Right atrium auricular region (tissue), 2 donors: ENCODE measurements around the gene BRD3OS. TPM values are rescaled to one million over a fixed set of nuclear protein-coding genes. Genes with fewer than 3 reads are reported as not detected.

Experiments
- DNase-seq: peaks from one replicate; pipeline ENCODE4 v3.0.0-alpha.2; 2019; ENCODE audit warnings: low spot score
- H3K27ac ChIP-seq, 2 donors: fragments of 200-600 bp; sonication (generic); 1 replicate in 1 of 2; 2 replicates in 1 of 2; pipeline ENCODE4 v1.5.1; 2016 to 2019
- H3K27me3 ChIP-seq, 2 donors: fragments of 200-600 bp; sonication (generic); one replicate each; pipeline versions ENCODE4 v1.5.1 to v1.6.0; 2017 to 2019
- H3K36me3 ChIP-seq: fragments of 200-600 bp; sonication (generic); one replicate; pipeline ENCODE4 v1.5.1; 2016
- H3K4me1 ChIP-seq, 2 donors: fragments of 200-600 bp; sonication (generic); one replicate each; pipeline versions ENCODE4 v1.5.1 to v1.6.0; 2017 to 2019
- H3K4me3 ChIP-seq, 2 donors: fragments of 200-600 bp; sonication (generic); 1 replicate in 1 of 2; 2 replicates in 1 of 2; pipeline ENCODE4 v1.5.1; 2017 to 2019; ENCODE audit warnings: mild to moderate bottlenecking in 1 of 2, moderate library complexity in 1 of 2
- H3K9me3 ChIP-seq, 2 donors: fragments of 200-600 bp; sonication (generic); one replicate each; pipeline ENCODE4 v1.5.1; 2019
- total RNA-seq, 2 donors: library from RNA; depleted of rRNA; stranded (reverse); fragments of >200 nt; gene quantifications; one replicate each; pipeline ENCODE4 v1.1.0, GENCODE V29; 2016
- TF ChIP-seq, protein P1 (sequence below), 2 donors: fragments of 200-600 bp; sonication (generic); IDR thresholded peaks; one replicate each; pipeline ENCODE4 v1.5.1; 2019; ENCODE audit warnings: antibody characterized with exemption in 2 of 2

The BRD3OS gene
- total RNA-seq, 2 donors from 2014 or later = 7.8 to 11.2 TPM

DNA sequence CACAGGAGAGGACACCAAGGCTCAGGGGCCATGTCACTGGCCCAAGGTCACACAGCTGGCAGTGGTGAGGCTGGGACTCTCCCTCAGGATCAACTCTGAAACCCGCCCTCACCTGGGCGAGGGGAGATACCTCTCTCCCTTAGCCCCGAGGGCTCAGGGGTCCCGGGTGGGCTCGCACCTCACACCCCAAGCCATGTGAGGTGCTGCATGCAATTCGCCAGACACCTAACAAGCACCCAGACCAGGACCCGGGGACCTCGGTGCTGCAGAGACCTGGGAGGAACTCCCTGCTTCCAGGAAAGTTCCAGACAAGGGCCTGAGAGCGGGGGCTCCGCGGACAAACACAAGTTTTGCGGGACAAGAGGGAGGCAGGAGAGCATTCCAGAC, 23.3 kb downstream of the BRD3OS start:
- no peaks in the 10 kb centered on the region for H3K9me3 ChIP-seq
- no peak overlapping the region for H3K4me3 ChIP-seq
- TF ChIP-seq, protein P1, sequence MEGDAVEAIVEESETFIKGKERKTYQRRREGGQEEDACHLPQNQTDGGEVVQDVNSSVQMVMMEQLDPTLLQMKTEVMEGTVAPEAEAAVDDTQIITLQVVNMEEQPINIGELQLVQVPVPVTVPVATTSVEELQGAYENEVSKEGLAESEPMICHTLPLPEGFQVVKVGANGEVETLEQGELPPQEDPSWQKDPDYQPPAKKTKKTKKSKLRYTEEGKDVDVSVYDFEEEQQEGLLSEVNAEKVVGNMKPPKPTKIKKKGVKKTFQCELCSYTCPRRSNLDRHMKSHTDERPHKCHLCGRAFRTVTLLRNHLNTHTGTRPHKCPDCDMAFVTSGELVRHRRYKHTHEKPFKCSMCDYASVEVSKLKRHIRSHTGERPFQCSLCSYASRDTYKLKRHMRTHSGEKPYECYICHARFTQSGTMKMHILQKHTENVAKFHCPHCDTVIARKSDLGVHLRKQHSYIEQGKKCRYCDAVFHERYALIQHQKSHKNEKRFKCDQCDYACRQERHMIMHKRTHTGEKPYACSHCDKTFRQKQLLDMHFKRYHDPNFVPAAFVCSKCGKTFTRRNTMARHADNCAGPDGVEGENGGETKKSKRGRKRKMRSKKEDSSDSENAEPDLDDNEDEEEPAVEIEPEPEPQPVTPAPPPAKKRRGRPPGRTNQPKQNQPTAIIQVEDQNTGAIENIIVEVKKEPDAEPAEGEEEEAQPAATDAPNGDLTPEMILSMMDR (IDR thresholded peaks at IDR 0.05) = no peak
- no peak for DNase-seq
- peaks cover 0 to 17% of the 10 kb centered on the region in 2 donors for H3K4me1 ChIP-seq
- no peaks in the 10 kb centered on the region for H3K27me3 ChIP-seq
- H3K36me3 ChIP-seq = peaks cover 93% of the 10 kb centered on the region
- H3K27ac ChIP-seq = peak overlapping the region in 1 of 2 donors; percentile 45

DNA sequence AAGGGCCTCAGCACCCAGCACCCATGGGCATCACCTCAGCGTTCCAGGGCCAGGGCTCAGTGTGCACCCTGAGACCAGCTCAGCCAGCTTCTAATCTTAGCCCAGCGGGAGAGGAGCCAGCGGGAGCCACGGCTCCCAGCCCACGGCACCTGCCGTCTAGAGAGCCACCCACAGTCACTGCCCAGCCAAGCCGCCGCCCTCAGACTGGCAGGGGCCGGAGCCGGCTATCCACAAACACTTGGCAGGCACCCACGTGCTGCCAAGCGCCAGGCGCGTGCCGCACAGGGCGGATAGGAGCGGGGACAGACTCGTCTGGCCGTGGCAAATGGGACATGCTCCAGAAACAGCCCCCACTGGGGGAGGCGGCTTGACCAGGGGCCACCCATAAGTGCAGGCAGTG, 24.0 kb downstream of the BRD3OS start:
- no peaks in the 10 kb centered on the region for H3K27me3 ChIP-seq
- H3K9me3 ChIP-seq = no peaks in the 10 kb centered on the region
- peaks cover 0 to 17% of the 10 kb centered on the region in 2 donors for H3K4me1 ChIP-seq
- peaks cover 88% of the 10 kb centered on the region for H3K36me3 ChIP-seq
- H3K4me3 ChIP-seq = no peak overlapping the region
- DNase-seq = no peak
- TF ChIP-seq, protein P1 (IDR thresholded peaks at IDR 0.05) = no peak
- H3K27ac ChIP-seq = peak overlapping the region; percentile 12 to 45

DNA sequence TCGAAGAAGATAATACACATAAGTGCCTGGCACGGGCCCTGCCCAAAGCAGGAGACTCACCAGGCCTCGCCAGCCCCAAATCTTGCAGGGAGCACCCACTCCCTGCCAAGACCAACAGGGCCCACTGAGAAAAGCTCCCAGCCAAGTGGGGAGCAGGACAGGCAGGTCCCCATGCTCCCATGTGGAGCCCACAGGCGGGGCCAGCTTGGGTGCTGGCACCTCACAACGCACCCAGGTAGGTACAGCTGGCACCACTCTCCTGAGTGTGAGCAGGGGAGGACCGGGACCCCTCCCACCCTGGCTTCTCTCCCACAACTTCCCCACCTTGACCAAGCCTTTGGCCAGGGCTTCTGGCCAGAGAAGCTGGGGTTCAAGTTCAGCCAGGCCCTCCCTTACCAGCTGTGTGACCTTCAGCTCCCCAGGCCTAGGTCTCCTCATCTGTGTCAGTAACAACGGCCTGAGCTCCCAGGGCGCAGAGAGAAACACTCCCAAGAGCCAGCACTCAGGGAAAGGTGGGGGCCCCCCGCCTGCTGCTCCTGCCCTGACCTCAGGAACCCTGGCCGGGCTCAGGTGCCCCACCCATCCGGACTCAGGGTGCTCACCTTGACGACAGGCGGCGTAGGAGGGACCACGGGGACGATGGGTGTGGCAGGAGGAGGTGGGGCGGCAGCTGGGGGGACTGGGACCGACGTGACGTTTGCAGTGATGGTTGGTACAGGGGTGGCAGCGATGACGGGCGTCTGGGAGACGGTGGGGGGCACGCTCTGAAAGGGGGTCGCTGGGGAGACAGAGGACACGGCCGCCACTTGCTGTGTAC, 24.7 kb downstream of the BRD3OS start:
- Histone ChIP-seq H3K9me3 (no peaks in the 10 kb centered on the region), H3K27ac (peak overlapping the region; percentile 12 to 45), H3K4me1 (peaks cover 0 to 17% of the 10 kb centered on the region in 2 donors), H3K27me3 (no peaks in the 10 kb centered on the region), H3K36me3 (peaks cover 81% of the 10 kb centered on the region), H3K4me3 (no peak overlapping the region)
- TF ChIP-seq, protein P1 (IDR thresholded peaks at IDR 0.05) = no peak
- no peak for DNase-seq

DNA sequence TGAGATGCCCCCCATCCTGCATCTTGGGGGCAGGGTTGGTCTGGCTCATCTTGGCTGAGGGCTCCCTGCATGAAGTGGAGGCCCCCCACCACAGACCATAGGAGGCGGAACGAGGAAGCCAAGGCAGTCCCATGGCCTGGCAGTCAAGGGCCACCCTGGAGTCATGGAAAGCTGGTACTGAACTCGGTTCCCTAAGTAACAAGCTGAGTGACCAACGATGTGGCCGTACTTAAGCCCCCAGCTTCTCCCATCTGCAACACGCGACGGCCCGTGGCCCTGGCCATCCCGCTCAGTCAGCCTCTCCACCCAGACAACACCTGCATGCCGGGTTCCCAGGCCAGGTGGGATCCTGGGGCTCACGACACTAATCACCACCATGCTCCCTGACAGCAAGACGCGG, 25.4 kb downstream of the BRD3OS start:
- DNase-seq = no peak
- no peak overlapping the region for H3K27ac ChIP-seq
- no peak overlapping the region for H3K4me3 ChIP-seq
- TF ChIP-seq, protein P1 (IDR thresholded peaks at IDR 0.05) = no peak
- H3K36me3 ChIP-seq = peaks cover 74% of the 10 kb centered on the region
- H3K27me3 ChIP-seq = no peaks in the 10 kb centered on the region
- peaks cover 0 to 23% of the 10 kb centered on the region in 2 donors for H3K4me1 ChIP-seq
- no peaks in the 10 kb centered on the region for H3K9me3 ChIP-seq

DNA sequence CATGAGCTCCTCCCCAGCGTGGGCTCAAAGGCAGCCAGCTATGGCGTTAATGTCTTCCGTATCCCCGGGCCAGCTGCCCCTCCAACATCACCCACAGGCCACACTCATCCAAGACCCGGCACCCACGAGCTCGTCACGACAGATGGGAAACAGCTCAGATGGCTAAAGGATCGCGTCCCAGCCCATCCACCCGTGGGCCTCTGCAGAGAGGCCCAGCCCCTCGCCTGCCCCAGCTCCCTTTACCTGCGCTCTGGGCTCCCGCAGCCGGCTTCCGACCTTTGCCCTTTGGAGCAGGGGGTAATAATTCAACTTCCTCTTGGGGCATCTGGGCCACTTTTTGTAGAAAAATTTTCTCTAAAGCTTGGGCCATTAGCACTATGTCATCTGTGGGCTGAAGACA, 26.0 kb downstream of the BRD3OS start:
- no peak overlapping the region for H3K27ac ChIP-seq
- H3K4me1 ChIP-seq = peaks cover 0 to 28% of the 10 kb centered on the region in 2 donors
- no peak for DNase-seq
- no peaks in the 10 kb centered on the region for H3K9me3 ChIP-seq
- peaks cover 68% of the 10 kb centered on the region for H3K36me3 ChIP-seq
- H3K27me3 ChIP-seq = no peaks in the 10 kb centered on the region
- no peak overlapping the region for H3K4me3 ChIP-seq
- TF ChIP-seq, protein P1 (IDR thresholded peaks at IDR 0.05) = no peak
